B cell (primary cell): ENCODE data around the gene CTXND2. TPM values are rescaled to one million over a fixed set of nuclear protein-coding genes. Genes with fewer than 3 reads are reported as not detected.

Experiments used
- ATAC-seq: fragments of 200-7000 bp; cut with Tn5 transposase; one replicate; pipeline ENCODE4 v1.10.0; 2021; ENCODE audit warnings: low read depth, mild to moderate bottlenecking, moderate number of reproducible peaks, moderate library complexity
- CTCF ChIA-PET: fragments of 350-600 bp; sonication (Branson Sonifier 250); formaldehyde crosslinking; loops from one replicate; lab custom pipeline; 2021; ENCODE audit warnings: antibody characterized with exemption, inconsistent platforms; lab: Charles Lee
- POLR2A ChIA-PET: fragments of 350-600 bp; sonication (Branson Sonifier 250); formaldehyde crosslinking; loops from one replicate; lab custom pipeline; 2021; ENCODE audit warnings: antibody characterized with exemption; lab: Charles Lee
- DNase-seq: peaks from one replicate; pipeline ENCODE4 v3.0.0; 2013
- H2AFZ ChIP-seq: 2 replicates; pipeline ENCODE4 v1.6.1; 2012; ENCODE audit warnings: mild to moderate bottlenecking, low read depth, low read length; ENCODE audit not compliant: insufficient read depth, poor library complexity, severe bottlenecking
- H3K27ac ChIP-seq, 2 donors: 1 replicate in 1 of 2; 2 replicates in 1 of 2; pipeline ENCODE4 v1.5.1; 2012 to 2013; ENCODE audit warnings: low read length in 2 of 2, mild to moderate bottlenecking in 2 of 2, moderate library complexity in 1 of 2
- H3K27me3 ChIP-seq, 4 experiments: fragments of 200-600 bp in 1 of 4; sonication (generic) in 1 of 4; replicated peaks in 1 of 4; 1 replicate in 2 of 4; 2 replicates in 2 of 4; pipeline versions ENCODE4 v1.6.1 to v1.7.0; 2013 to 2016; ENCODE audit warnings: low read length in 3 of 4, mild to moderate bottlenecking in 2 of 4, mixed read lengths in 1 of 4, moderate library complexity in 1 of 4; ENCODE audit not compliant: insufficient read depth in 4 of 4, control insufficient read depth in 3 of 4; ENCODE audit errors: control extremely low read depth in 1 of 4
- H3K36me3 ChIP-seq, 2 experiments: replicated peaks in 1 of 2; 1 replicate in 1 of 2; 2 replicates in 1 of 2; pipeline versions ENCODE4 v1.6.1 to v1.7.1; 2013; ENCODE audit warnings: low read length in 1 of 2; ENCODE audit not compliant: insufficient read depth in 2 of 2, control insufficient read depth in 1 of 2; ENCODE audit errors: control extremely low read depth in 1 of 2, extremely low read depth in 1 of 2
- H3K4me1 ChIP-seq, 2 donors: fragments of 200-600 bp in 1 of 2; sonication (generic) in 1 of 2; 1 replicate in 1 of 2; 2 replicates in 1 of 2; pipeline versions ENCODE4 v1.5.1 to v1.6.1; 2013 to 2017; ENCODE audit warnings: low read length in 2 of 2; ENCODE audit not compliant: control insufficient read depth in 2 of 2, insufficient read depth in 2 of 2
- H3K4me2 ChIP-seq: replicated peaks from 2 replicates; pipeline ENCODE3; 2012; ENCODE audit warnings: mild to moderate bottlenecking, low read depth, low read length; ENCODE audit not compliant: poor library complexity, severe bottlenecking
- H3K4me3 ChIP-seq, 5 experiments: fragments of 200-600 bp in 1 of 5; sonication (generic) in 1 of 5; 1 replicate in 3 of 5; 2 replicates in 2 of 5; pipeline versions ENCODE4 v1.5.1 to v1.7.0; 2011 to 2016; ENCODE audit warnings: low read length in 4 of 5, mild to moderate bottlenecking in 4 of 5, low read depth in 2 of 5, control low read depth in 1 of 5, moderate library complexity in 1 of 5; ENCODE audit not compliant: insufficient read depth in 1 of 5; ENCODE audit errors: control extremely low read depth in 1 of 5, extremely low read depth in 1 of 5
- H3K79me2 ChIP-seq: fragments of 200-600 bp; sonication (generic); one replicate; pipeline ENCODE4 v1.6.0; 2016; ENCODE audit warnings: low read length; ENCODE audit not compliant: control insufficient read depth, insufficient read depth
- H3K9ac ChIP-seq: fragments of 200-600 bp; sonication (generic); 2 replicates; pipeline ENCODE4 v1.6.1; 2017; ENCODE audit warnings: mild to moderate bottlenecking, low read length, moderate library complexity
- H3K9me3 ChIP-seq, 3 donors: one replicate each; pipeline versions ENCODE4 v1.6.1 to v1.7.1; 2013; ENCODE audit warnings: low read length in 2 of 3; ENCODE audit not compliant: control insufficient read depth in 2 of 3, insufficient read depth in 1 of 3; ENCODE audit errors: control extremely low read depth in 1 of 3
- H4K20me1 ChIP-seq: 2 replicates; pipeline ENCODE4 v1.6.0; 2012; ENCODE audit warnings: mild to moderate bottlenecking, low read length; ENCODE audit not compliant: insufficient read depth, control insufficient read depth, poor library complexity, severe bottlenecking
- H3K27ac Mint-ChIP-seq: one replicate; pipeline ENCODE4 v1.8.0; 2021; ENCODE audit warnings: mixed read lengths
- H3K27me3 Mint-ChIP-seq: one replicate; pipeline ENCODE4 v1.8.0; 2021; ENCODE audit warnings: mixed read lengths
- H3K4me1 Mint-ChIP-seq: one replicate; pipeline ENCODE4 v1.8.0; 2021; ENCODE audit warnings: mixed read lengths
- H3K4me3 Mint-ChIP-seq: one replicate; pipeline ENCODE4 v1.8.0; 2021; ENCODE audit warnings: mixed read lengths
- H3K9me3 Mint-ChIP-seq: one replicate; pipeline ENCODE4 v1.8.0; 2022; ENCODE audit warnings: mixed read lengths; ENCODE audit not compliant: insufficient read depth
- EZH2 ChIP-seq: IDR thresholded peaks from 2 replicates; pipeline ENCODE4 v1.6.1; 2012; ENCODE audit warnings: borderline replicate concordance, low read depth, mild to moderate bottlenecking, moderate library complexity, low read length; ENCODE audit not compliant: insufficient read depth, poor library complexity, severe bottlenecking
- WGBS: methylation state at CpG from one replicate; pipeline ENCODE4 v1.1.5; 2013; ENCODE audit warnings: missing lambda C conversion rate; ENCODE audit not compliant: insufficient coverage; 5-methylcytosine and 5-hydroxymethylcytosine counted together
- intact Hi-C: fragments of 100-400 bp; cut with micrococcal nuclease; formaldehyde crosslinking; loops from one replicate; pipeline ENCODE4 v1.10.0; 2022
- polyA plus RNA-seq: library from polyadenylated mRNA; depleted of rRNA; stranded (reverse); fragments of >200 nt; gene quantifications from 2 replicates; pipeline ENCODE4 v1.2.3, GENCODE V29; 2012
- total RNA-seq, 2 donors: library from RNA; stranded (reverse); fragments of 120-200 nt in 1 of 2; gene quantifications; 1 replicate in 1 of 2; 2 replicates in 1 of 2; pipeline versions ENCODE4 v1.2.3 to v1.2.4, GENCODE V29; 2013 to 2022
- TF ChIP-seq, protein P1 (sequence below): fragments of 200-600 bp; IDR thresholded peaks from one replicate; pipeline ENCODE4 v1.8.0; 2022; ENCODE audit warnings: antibody characterized with exemption, mild to moderate bottlenecking

The CTXND2 gene
- total and polyA plus RNA-seq, 2 donors (not counting 1 experiment from before 2014, with no cell fraction given): not detected

GRCh38 chr1:150905301-150905700, 18.4 kb downstream of the CTXND2 start:
- peaks cover 6% of the 10 kb centered on the region for H3K4me1 Mint-ChIP-seq
- no peak overlapping the region for H2AFZ ChIP-seq
- 100% methylated on average over 5 of the region's 6 CpGs for WGBS

DNA sequence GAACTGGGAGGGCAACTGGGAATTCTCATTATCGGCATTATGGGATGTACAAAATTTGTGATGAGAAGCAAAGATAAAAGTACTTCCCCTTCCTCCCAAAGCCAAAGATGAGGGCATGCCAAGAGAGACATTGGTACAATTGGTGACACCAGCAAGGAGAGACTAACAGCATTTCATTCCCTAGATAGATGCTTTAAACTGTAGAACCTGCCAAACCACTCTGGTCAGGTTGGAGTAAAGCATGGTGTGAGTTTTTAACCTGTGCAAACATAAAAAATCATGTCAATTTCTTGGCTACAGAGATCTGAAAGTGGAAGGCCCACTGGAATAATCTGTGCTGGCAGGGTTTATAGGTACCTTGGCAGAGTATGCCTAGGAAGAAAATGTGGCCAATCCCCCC, 19.4 kb downstream of the CTXND2 start:
- no peaks in the 10 kb centered on the region for H3K27me3 ChIP-seq
- peaks cover 6 to 9% of the 10 kb centered on the region in 2 donors for H3K4me1 ChIP-seq
- Mint-ChIP-seq H3K4me1 (peaks cover 7% of the 10 kb centered on the region), H3K9me3 (no peaks in the 10 kb centered on the region), H3K4me3 (no peak overlapping the region), H3K27ac (no peak overlapping the region), H3K27me3 (no peaks in the 10 kb centered on the region)
- H3K4me3 ChIP-seq: no peak overlapping the region
- WGBS: no CpG with 5 or more reads among the region's 1 CpG
- POLR2A ChIA-PET: no interaction called here
- intact Hi-C loops: no loop called here
- no peak overlapping the region for H3K27ac ChIP-seq
- H3K36me3 ChIP-seq: no peaks in the 10 kb centered on the region
- H3K9me3 ChIP-seq: peaks cover 0 to 6% (median 0%) of the 10 kb centered on the region in 3 donors
- no peak overlapping the region for H3K4me2 ChIP-seq
- no peak overlapping the region for H2AFZ ChIP-seq
- TF ChIP-seq EZH2: no peak
- TF ChIP-seq, protein P1, sequence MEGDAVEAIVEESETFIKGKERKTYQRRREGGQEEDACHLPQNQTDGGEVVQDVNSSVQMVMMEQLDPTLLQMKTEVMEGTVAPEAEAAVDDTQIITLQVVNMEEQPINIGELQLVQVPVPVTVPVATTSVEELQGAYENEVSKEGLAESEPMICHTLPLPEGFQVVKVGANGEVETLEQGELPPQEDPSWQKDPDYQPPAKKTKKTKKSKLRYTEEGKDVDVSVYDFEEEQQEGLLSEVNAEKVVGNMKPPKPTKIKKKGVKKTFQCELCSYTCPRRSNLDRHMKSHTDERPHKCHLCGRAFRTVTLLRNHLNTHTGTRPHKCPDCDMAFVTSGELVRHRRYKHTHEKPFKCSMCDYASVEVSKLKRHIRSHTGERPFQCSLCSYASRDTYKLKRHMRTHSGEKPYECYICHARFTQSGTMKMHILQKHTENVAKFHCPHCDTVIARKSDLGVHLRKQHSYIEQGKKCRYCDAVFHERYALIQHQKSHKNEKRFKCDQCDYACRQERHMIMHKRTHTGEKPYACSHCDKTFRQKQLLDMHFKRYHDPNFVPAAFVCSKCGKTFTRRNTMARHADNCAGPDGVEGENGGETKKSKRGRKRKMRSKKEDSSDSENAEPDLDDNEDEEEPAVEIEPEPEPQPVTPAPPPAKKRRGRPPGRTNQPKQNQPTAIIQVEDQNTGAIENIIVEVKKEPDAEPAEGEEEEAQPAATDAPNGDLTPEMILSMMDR: no peak
- CTCF ChIA-PET: interaction anchor here (0.6 kb wide), 1 partner anchor 396 kb away, joined by 3 read pairs; no protein-coding TSS in a partner anchor
- DNase-seq (no peak), ATAC-seq (no peak)
- H3K9ac ChIP-seq: no peak overlapping the region
- H4K20me1 ChIP-seq: no peaks in the 10 kb centered on the region
- no peaks in the 10 kb centered on the region for H3K79me2 ChIP-seq

More at GRCh38 chr1:150905301-150905700, 18.4 kb downstream of the CTXND2 start:
- Histone ChIP-seq H3K36me3 (no peaks in the 10 kb centered on the region), H3K9me3 (no peaks in the 10 kb centered on the region), H3K27ac (no peak overlapping the region), H3K4me1 (peaks cover 2 to 9% of the 10 kb centered on the region in 2 donors), H3K9ac (no peak overlapping the region), H4K20me1 (no peaks in the 10 kb centered on the region), H3K79me2 (no peaks in the 10 kb centered on the region), H3K4me2 (no peak overlapping the region), H3K4me3 (no peak overlapping the region), H3K27me3 (no peaks in the 10 kb centered on the region)
- intact Hi-C loops: no loop called here
- ChIA-PET CTCF (interaction anchor here (0.6 kb wide), 1 partner anchor 140 kb away, joined by 4 read pairs; the partner anchor contains the start of gene CTSS), POLR2A (no interaction called here)
- ATAC-seq (no peak), DNase-seq (no peak)
- no peak overlapping the region for H3K4me3 Mint-ChIP-seq
- no peak overlapping the region for H3K27ac Mint-ChIP-seq
- TF ChIP-seq, protein P1: no peak
- TF ChIP-seq EZH2: no peak
- no peaks in the 10 kb centered on the region for H3K27me3 Mint-ChIP-seq
- no peaks in the 10 kb centered on the region for H3K9me3 Mint-ChIP-seq
